Panc1 (cell line): ENCODE data around the gene H2AZ2. TPM values are rescaled to one million over a fixed set of nuclear protein-coding genes. Genes with fewer than 3 reads are reported as not detected.

Experiments used
- ATAC-seq: fragments of 200-7000 bp; cut with Tn5 transposase; 2 replicates; pipeline ENCODE4 v1.9.1; 2020; ENCODE audit warnings: mild to moderate bottlenecking, moderate library complexity
- Bru-seq: library from RNA; stranded (reverse); fragments of 400-500 nt; gene quantifications from one replicate; lab custom pipeline; 2021; lab: Mats Ljungman, UMichigan
- BruChase-seq, 2 experiments: library from RNA; stranded (reverse); fragments of 400-500 nt; gene quantifications; one replicate each; lab custom pipeline; 2021; lab: Mats Ljungman, UMichigan
- BruUV-seq: library from RNA; stranded (reverse); fragments of 400-500 nt; replicated peaks from 2 replicates; lab custom pipeline; 2021; lab: Mats Ljungman, UMichigan
- CTCF ChIA-PET: fragments of 300-600 bp; sonication (Branson Sonifier 250); formaldehyde crosslinking; loops from one replicate; lab custom pipeline; 2022; ENCODE audit warnings: antibody characterized with exemption; lab: Charles Lee
- POLR2A ChIA-PET: fragments of 300-600 bp; sonication (Branson Sonifier 250); formaldehyde crosslinking; loops from one replicate; lab custom pipeline; 2022; ENCODE audit warnings: antibody characterized with exemption; lab: Charles Lee
- DNase-seq: peaks from one replicate; pipeline ENCODE4 v3.0.0-alpha.2; 2010; ENCODE audit warnings: low read depth, low spot score
- H3K27ac ChIP-seq: 2 replicates; pipeline ENCODE4 v1.5.1; 2011; ENCODE audit warnings: mild to moderate bottlenecking, low read length, inconsistent platforms
- H3K27me3 ChIP-seq: fragments of 200-500 bp; sonication (Bioruptor generic); 2 replicates; pipeline ENCODE4 v1.6.0; 2014; ENCODE audit warnings: low read length, inconsistent platforms; ENCODE audit not compliant: control insufficient read depth, insufficient read depth
- H3K36me3 ChIP-seq: fragments of 200-500 bp; sonication (Bioruptor generic); 2 replicates; pipeline ENCODE4 v1.5.1; 2014; ENCODE audit warnings: inconsistent platforms, mild to moderate bottlenecking, low read length, moderate library complexity; ENCODE audit not compliant: control insufficient read depth, insufficient read depth
- H3K4me1 ChIP-seq: 2 replicates; pipeline ENCODE4 v1.5.1; 2011; ENCODE audit warnings: inconsistent platforms, mild to moderate bottlenecking, low read length, moderate library complexity; ENCODE audit not compliant: control insufficient read depth, insufficient read depth
- H3K4me3 ChIP-seq, 2 experiments: 2 replicates each; pipeline ENCODE4 v1.5.1; 2011 to 2012; ENCODE audit warnings: low read depth in 2 of 2, low read length in 2 of 2, mild to moderate bottlenecking in 2 of 2, inconsistent platforms in 1 of 2, moderate library complexity in 1 of 2
- H3K9me3 ChIP-seq: fragments of 200-500 bp; sonication (Bioruptor generic); 2 replicates; pipeline ENCODE4 v1.5.1; 2014; ENCODE audit warnings: low read depth, mild to moderate bottlenecking, inconsistent platforms, low read length, moderate library complexity; ENCODE audit not compliant: control insufficient read depth, insufficient read depth
- POLR2AphosphoS5 ChIP-seq: IDR thresholded peaks from 2 replicates; pipeline ENCODE4 v1.6.1; 2012; ENCODE audit warnings: mild to moderate bottlenecking, low read depth, low read length, moderate library complexity
- SIN3A ChIP-seq: IDR thresholded peaks from 2 replicates; pipeline ENCODE4 v1.6.1; 2012; ENCODE audit warnings: low read depth, mild to moderate bottlenecking, low read length, moderate library complexity, borderline replicate concordance; ENCODE audit not compliant: insufficient read depth
- TCF7L2 ChIP-seq: IDR thresholded peaks from 2 replicates; pipeline ENCODE4 v1.6.1; 2011; ENCODE audit warnings: mild to moderate bottlenecking, low read depth, low read length, inconsistent platforms
- in situ Hi-C: cut with HindIII; loops from 2 replicates; pipeline ENCODE4 v1.10.0; 2016; ENCODE audit warnings: low sequenced_read_pairs, low pct_unique_long_range_greater_than_20kb
- intact Hi-C: fragments of 100-400 bp; cut with micrococcal nuclease; formaldehyde crosslinking; loops from one replicate; pipeline ENCODE4 v1.10.0; 2022; ENCODE audit not compliant: unreplicated experiment
- long read RNA-seq: library from polyadenylated mRNA; unstranded; transcript quantifications from one replicate; pipeline ENCODE4 v2.0.0, GENCODE V29; 2021; ENCODE audit not compliant: unreplicated experiment
- polyA plus RNA-seq: library from polyadenylated mRNA; unstranded; fragments of >200 nt; gene quantifications from one replicate; pipeline ENCODE4 v1.2.1, GENCODE V29; 2012; ENCODE audit warnings: missing spikeins; ENCODE audit not compliant: insufficient read length
- total RNA-seq: library from RNA; stranded (reverse); gene quantifications from one replicate; pipeline ENCODE4 v1.2.1, GENCODE V29; 2021; ENCODE audit not compliant: unreplicated experiment
- TF ChIP-seq, protein P1 (sequence below), 2 experiments: IDR thresholded peaks; 2 replicates each; pipeline ENCODE4 v1.6.1; 2011 to 2012; ENCODE audit warnings: low read depth in 2 of 2, control low read depth in 1 of 2, low read length in 1 of 2, mild to moderate bottlenecking in 1 of 2, moderate library complexity in 1 of 2; ENCODE audit not compliant: insufficient read depth in 1 of 2
- TF ChIP-seq, protein P2 (sequence below): fragments of 450-650 bp; IDR thresholded peaks from 2 replicates; pipeline ENCODE4 v1.5.1; 2017; ENCODE audit warnings: mild to moderate bottlenecking

H2AZ2 gene
- 319 TPM for total RNA-seq
- polyA plus RNA-seq: 304 TPM
- percentile 96 among the genes with signal in this experiment for Bru-seq, nascent RNA
- percentile 97 among the genes with signal in this experiment for BruChase-seq, experiment 1, labeled RNA remaining after a 2-hour chase
- percentile 98 among the genes with signal in this experiment for BruChase-seq, experiment 2, labeled RNA remaining after a 6-hour chase
- long read RNA-seq, transcript H2AFV-204 (4 exons, 687 nt): minor isoform, 10 of 399 reads
- long read RNA-seq, transcript H2AFV-205 (4 exons, 628 nt): minor isoform, 8 of 399 reads
- long read RNA-seq, transcript H2AFV-201 (5 exons, 3,804 nt): minor isoform, 8 of 399 reads
- long read RNA-seq, transcript H2AFV-202 (5 exons, 752 nt): major isoform, 227 of 399 reads
- long read RNA-seq, partial matches to known transcripts: 72 of 399 reads
- long read RNA-seq, other reads (novel, unspliced or antisense): 69 of 399 reads

DNA sequence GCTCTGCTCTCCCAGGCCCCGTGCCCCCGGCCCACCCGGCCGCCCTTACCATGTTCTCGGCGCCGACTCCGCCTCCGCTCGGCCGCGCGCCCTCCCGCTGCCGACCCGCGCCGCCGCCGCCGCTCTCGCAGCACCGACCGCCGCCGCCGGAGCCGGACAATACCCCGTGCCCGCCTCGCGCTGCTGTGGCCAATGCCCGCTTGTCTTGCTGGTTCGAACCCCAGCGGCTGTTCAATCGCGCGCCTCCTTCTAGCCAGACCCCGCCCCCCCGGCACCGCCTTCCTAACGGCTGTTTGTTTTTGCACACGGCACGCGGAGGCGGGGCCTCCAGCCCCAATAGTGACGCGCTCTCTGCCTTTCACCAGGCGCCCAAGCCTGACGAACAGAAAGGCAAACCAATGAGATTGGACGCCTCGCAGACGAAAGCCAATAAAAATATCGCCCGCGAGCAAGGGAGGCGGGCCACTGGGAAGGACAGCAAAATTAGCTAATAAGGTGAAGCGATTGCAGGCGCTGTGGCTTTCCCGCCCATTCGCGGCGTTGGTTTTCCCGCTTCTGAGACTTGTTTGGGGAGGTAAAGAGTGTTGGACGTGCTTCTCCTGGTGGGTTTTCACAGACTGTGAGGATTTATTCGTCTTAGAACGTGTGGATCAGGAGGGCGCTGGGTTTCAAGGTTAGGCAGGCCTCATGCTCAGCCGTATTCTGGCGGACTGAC lies at the start of gene H2AZ2:
Gene H2AZ2, minus strand, starts transcription at position 168 of the 715 bp plus-strand sequence. Its CDS starts 116 bp downstream, at position 52.
- Histone ChIP-seq H3K4me1 (peaks cover 23% of the 10 kb centered on the region), H3K27ac (peak within 1 kb of the TSS; percentile 97), H3K27me3 (no peaks in the 10 kb centered on the region), H3K36me3 (peaks cover 4% of the 10 kb centered on the region; the same call in 1 of the 2 replicates), H3K4me3 (peak within 1 kb of the TSS; percentile 81 to 96), H3K9me3 (no peaks in the 10 kb centered on the region)
- peak; percentile 100 for DNase-seq
- CTCF ChIA-PET: interaction anchor here (1.4 to 1.8 kb wide), 2 partner anchors 10 to 125 kb away, joined by 5 read pairs; no protein-coding TSS in a partner anchor
- intact Hi-C loops (loop anchor here (5.0 kb wide), 1 partner anchor 261 kb away; no protein-coding TSS in a partner anchor), in situ Hi-C loops (no loop called here)
- POLR2A ChIA-PET: interaction anchor here (0.5 to 1.2 kb wide), 3 partner anchors 33 to 181 kb away, joined by 3 read pairs; no protein-coding TSS in a partner anchor
- peak; percentile 96 for ATAC-seq
- TF ChIP-seq POLR2AphosphoS5 (peak; percentile 92), TCF7L2 (no peak; the same call in 1 of the 2 replicates), SIN3A (peak; percentile 11; the same call in 1 of the 2 replicates)
- TF ChIP-seq, protein P1, sequence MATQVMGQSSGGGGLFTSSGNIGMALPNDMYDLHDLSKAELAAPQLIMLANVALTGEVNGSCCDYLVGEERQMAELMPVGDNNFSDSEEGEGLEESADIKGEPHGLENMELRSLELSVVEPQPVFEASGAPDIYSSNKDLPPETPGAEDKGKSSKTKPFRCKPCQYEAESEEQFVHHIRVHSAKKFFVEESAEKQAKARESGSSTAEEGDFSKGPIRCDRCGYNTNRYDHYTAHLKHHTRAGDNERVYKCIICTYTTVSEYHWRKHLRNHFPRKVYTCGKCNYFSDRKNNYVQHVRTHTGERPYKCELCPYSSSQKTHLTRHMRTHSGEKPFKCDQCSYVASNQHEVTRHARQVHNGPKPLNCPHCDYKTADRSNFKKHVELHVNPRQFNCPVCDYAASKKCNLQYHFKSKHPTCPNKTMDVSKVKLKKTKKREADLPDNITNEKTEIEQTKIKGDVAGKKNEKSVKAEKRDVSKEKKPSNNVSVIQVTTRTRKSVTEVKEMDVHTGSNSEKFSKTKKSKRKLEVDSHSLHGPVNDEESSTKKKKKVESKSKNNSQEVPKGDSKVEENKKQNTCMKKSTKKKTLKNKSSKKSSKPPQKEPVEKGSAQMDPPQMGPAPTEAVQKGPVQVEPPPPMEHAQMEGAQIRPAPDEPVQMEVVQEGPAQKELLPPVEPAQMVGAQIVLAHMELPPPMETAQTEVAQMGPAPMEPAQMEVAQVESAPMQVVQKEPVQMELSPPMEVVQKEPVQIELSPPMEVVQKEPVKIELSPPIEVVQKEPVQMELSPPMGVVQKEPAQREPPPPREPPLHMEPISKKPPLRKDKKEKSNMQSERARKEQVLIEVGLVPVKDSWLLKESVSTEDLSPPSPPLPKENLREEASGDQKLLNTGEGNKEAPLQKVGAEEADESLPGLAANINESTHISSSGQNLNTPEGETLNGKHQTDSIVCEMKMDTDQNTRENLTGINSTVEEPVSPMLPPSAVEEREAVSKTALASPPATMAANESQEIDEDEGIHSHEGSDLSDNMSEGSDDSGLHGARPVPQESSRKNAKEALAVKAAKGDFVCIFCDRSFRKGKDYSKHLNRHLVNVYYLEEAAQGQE (IDR thresholded peaks at IDR 0.05; ENCODE audit: insufficient read depth in 1 of 2, low read depth in 2 of 2, low read length in 1 of 2): no peak
- TF ChIP-seq, protein P2, sequence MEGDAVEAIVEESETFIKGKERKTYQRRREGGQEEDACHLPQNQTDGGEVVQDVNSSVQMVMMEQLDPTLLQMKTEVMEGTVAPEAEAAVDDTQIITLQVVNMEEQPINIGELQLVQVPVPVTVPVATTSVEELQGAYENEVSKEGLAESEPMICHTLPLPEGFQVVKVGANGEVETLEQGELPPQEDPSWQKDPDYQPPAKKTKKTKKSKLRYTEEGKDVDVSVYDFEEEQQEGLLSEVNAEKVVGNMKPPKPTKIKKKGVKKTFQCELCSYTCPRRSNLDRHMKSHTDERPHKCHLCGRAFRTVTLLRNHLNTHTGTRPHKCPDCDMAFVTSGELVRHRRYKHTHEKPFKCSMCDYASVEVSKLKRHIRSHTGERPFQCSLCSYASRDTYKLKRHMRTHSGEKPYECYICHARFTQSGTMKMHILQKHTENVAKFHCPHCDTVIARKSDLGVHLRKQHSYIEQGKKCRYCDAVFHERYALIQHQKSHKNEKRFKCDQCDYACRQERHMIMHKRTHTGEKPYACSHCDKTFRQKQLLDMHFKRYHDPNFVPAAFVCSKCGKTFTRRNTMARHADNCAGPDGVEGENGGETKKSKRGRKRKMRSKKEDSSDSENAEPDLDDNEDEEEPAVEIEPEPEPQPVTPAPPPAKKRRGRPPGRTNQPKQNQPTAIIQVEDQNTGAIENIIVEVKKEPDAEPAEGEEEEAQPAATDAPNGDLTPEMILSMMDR: no peak
- no TSS peak for BruUV-seq

DNA sequence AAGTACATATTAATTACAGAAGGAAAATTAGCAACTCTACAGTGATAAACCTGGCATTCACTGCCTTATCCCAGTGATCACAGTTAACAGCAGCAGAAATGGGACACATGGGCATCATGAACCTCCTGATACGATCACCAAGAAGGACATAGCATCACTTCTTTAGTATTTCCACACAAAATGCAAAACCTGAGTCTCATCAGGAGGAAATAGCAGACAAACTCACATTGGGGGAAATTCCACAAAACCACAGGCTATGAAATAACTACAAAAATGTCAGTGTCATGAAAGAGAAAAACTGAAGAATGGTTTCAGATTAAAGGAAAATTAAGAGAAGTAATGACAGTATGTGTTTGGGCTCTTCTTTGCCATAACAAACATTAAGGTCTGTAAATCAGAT lies 49.4 kb upstream of the H2AZ2 start:
- no peaks in the 10 kb centered on the region for H3K9me3 ChIP-seq

More for the DNA sequence above, 49.4 kb upstream of the H2AZ2 start:
- H3K27ac ChIP-seq: no peak overlapping the region
- DNase-seq (no peak), ATAC-seq (no peak)
- H3K27me3 ChIP-seq: no peaks in the 10 kb centered on the region
- no peaks in the 10 kb centered on the region for H3K4me1 ChIP-seq
- intact Hi-C loops (no loop called here), in situ Hi-C loops (no loop called here)
- BruUV-seq: no TSS peak
- POLR2A ChIA-PET: interaction anchor here (0.7 kb wide), 1 partner anchor 12 kb away, joined by 5 read pairs; no protein-coding TSS in a partner anchor
- no peak for TF ChIP-seq TCF7L2
- TF ChIP-seq, protein P2: no peak
- TF ChIP-seq, protein P1 (IDR thresholded peaks at IDR 0.05; ENCODE audit: insufficient read depth in 1 of 2, low read depth in 2 of 2, low read length in 1 of 2): no peak
- no peak for TF ChIP-seq SIN3A
- no peak for TF ChIP-seq POLR2AphosphoS5
- no peak overlapping the region for H3K4me3 ChIP-seq
- no peaks in the 10 kb centered on the region for H3K36me3 ChIP-seq
- CTCF ChIA-PET: interaction anchor here (0.6 kb wide), 1 partner anchor 25 kb away, joined by 3 read pairs; no protein-coding TSS in a partner anchor
